ENCODE measurements around the gene CARD11. TPM values are rescaled to one million over a fixed set of nuclear protein-coding genes. Genes with fewer than 3 reads are reported as not detected.

The CARD11 gene
- total and polyA plus RNA-seq, 11 donors, result 0.15 to 3.2 (median 0.33) TPM; not detected in 2

DNA sequence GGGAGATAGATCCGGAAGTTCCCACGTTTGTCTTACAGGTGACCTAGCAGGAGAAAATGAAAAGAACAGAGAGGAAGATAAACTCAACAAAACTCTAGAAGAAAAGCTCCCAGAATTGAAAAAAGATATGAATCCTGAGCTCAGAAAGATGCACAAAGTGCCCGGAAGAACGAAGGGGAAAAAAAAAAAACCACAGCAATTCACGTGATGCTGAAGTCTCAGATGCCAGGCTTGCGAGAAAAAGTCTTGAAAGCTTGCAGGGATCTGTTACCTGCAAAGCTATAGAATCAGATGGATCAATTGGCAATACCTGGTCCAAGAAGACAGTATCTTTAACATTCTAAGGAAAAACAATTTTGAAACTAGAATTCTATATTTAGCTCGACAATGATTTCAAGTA, 33.5 kb downstream of the CARD11 start:
- WGBS, 4 donors, result 78 to 82% (median 81%) methylated on average over 7 of the region's 7 CpGs
- intact Hi-C loops (cut with DNase I), result no loop called here
- H3K4me1 ChIP-seq, result no peaks in the 10 kb centered on the region
- no peak for TF ChIP-seq CTCF (IDR thresholded peaks at IDR 0.05)
- TF ChIP-seq POLR2A (IDR thresholded peaks at IDR 0.05), result no peak
- H3K27me3 ChIP-seq, result peaks cover 0 to 4% (median 0%) of the 10 kb centered on the region in 9 donors
- no peak for ATAC-seq
- DNase-seq, result no peak
- peaks cover 0 to 11% (median 0%) of the 10 kb centered on the region in 12 donors for H3K9me3 ChIP-seq
- H3K27ac ChIP-seq, result no peak overlapping the region
- H3K36me3 ChIP-seq, result no peaks in the 10 kb centered on the region
- H3K4me3 ChIP-seq, result no peak overlapping the region

GRCh38 chr7:3009086-3009485, 34.6 kb downstream of the CARD11 start:
- Histone ChIP-seq H3K4me1 (no peaks in the 10 kb centered on the region), H3K4me3 (no peak overlapping the region), H3K36me3 (no peaks in the 10 kb centered on the region), H3K9me3 (peaks cover 0 to 11% (median 0%) of the 10 kb centered on the region in 12 donors), H3K27ac (no peak overlapping the region), H3K27me3 (peaks cover 0 to 6% (median 0%) of the 10 kb centered on the region in 9 donors)
- ATAC-seq, result no peak
- 90 to 93% (median 91%) methylated on average over 11 to 12 of the region's 12 CpGs for WGBS, 4 donors
- TF ChIP-seq CTCF (IDR thresholded peaks at IDR 0.05) (no peak), POLR2A (IDR thresholded peaks at IDR 0.05) (no peak)
- intact Hi-C loops (cut with DNase I), result no loop called here
- no peak for DNase-seq

DNA sequence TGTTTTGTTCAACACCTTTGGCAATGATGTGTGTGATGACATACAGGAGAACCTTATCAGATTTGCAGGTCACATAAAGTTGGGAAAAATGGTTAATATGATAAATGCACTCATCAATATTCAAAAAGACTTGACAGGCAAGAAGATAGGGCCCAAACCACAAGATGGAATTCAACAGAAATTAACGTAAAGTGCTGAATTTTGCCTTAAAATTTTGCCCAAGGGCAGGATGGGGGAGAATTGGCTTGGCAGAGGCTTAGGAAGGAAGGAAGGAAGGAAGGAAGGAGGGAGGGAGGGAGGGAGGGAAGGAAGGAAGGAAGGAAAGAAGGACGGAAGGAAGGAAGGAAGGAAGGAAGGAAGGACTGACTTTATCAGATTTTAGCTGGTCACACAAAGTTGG, 35.3 kb downstream of the CARD11 start:
- Histone ChIP-seq H3K27me3 (peaks cover 0 to 6% (median 0%) of the 10 kb centered on the region in 9 donors), H3K27ac (no peak overlapping the region), H3K4me1 (no peaks in the 10 kb centered on the region), H3K9me3 (peaks cover 0 to 11% (median 0%) of the 10 kb centered on the region in 12 donors), H3K4me3 (no peak overlapping the region), H3K36me3 (no peaks in the 10 kb centered on the region)
- 65 to 86% (median 73%) methylated on average over 2 of the region's 2 CpGs for WGBS, 4 donors
- no peak for ATAC-seq
- DNase-seq, result no peak
- intact Hi-C loops (cut with DNase I), result no loop called here
- TF ChIP-seq CTCF (IDR thresholded peaks at IDR 0.05) (no peak), POLR2A (IDR thresholded peaks at IDR 0.05) (no peak)

GRCh38 chr7:3007696-3008095, 36.0 kb downstream of the CARD11 start:
- no peak for ATAC-seq
- Histone ChIP-seq H3K4me1 (no peaks in the 10 kb centered on the region), H3K4me3 (no peak overlapping the region), H3K36me3 (no peaks in the 10 kb centered on the region), H3K27ac (no peak overlapping the region), H3K27me3 (peaks cover 0 to 6% (median 0%) of the 10 kb centered on the region in 9 donors), H3K9me3 (peaks cover 0 to 4% (median 0%) of the 10 kb centered on the region in 12 donors)
- WGBS, 4 donors, result 86 to 95% (median 93%) methylated on average over 6 of the region's 6 CpGs
- TF ChIP-seq CTCF (IDR thresholded peaks at IDR 0.05), result no peak
- no peak for TF ChIP-seq POLR2A (IDR thresholded peaks at IDR 0.05)
- no peak for DNase-seq
- intact Hi-C loops (cut with DNase I), result no loop called here

Data from heart left ventricle (tissue), 16 donors.